Smooth muscle cell (in vitro differentiated cells): ENCODE measurements around the gene TMEM119. TPM values are rescaled to one million over a fixed set of nuclear protein-coding genes. Genes with fewer than 3 reads are reported as not detected.
"Not testable (repeated sequence)": the region's sequence is repeated elsewhere in the genome, so short reads cannot be mapped to it uniquely, and the experiment has no call there.

Experiments used
- DNase-seq: peaks from one replicate; lab custom pipeline; 2025; ENCODE audit not compliant: unreplicated experiment; lab: John Stamatoyannopoulos, UW
- H2AFZ ChIP-seq: fragments of 200-600 bp; sonication (generic); 2 replicates; pipeline ENCODE4 v1.6.0; 2016; ENCODE audit warnings: antibody characterized with exemption, low read depth, mild to moderate bottlenecking
- H3F3A ChIP-seq: fragments of 200-600 bp; sonication (generic); 2 replicates; pipeline ENCODE4 v1.6.0; 2017; ENCODE audit warnings: antibody characterized with exemption, low read depth
- H3K27ac ChIP-seq: fragments of 200-600 bp; sonication (generic); 2 replicates; pipeline ENCODE4 v1.5.1; 2016; ENCODE audit warnings: low read depth, mild to moderate bottlenecking
- H3K27me3 ChIP-seq: fragments of 200-600 bp; sonication (generic); 2 replicates; pipeline ENCODE4 v1.6.1; 2016; ENCODE audit warnings: low read depth, mild to moderate bottlenecking
- H3K36me3 ChIP-seq: fragments of 200-600 bp; sonication (generic); 2 replicates; pipeline ENCODE4 v1.5.1; 2016; ENCODE audit warnings: low read depth
- H3K4me1 ChIP-seq: fragments of 200-600 bp; sonication (generic); 2 replicates; pipeline ENCODE4 v1.5.1; 2016; ENCODE audit warnings: low read depth
- H3K4me2 ChIP-seq: fragments of 200-600 bp; sonication (generic); 2 replicates; pipeline ENCODE4 v1.6.0; 2016; ENCODE audit warnings: mild to moderate bottlenecking
- H3K4me3 ChIP-seq: fragments of 200-600 bp; sonication (generic); 2 replicates; pipeline ENCODE4 v1.5.1; 2016; ENCODE audit warnings: mild to moderate bottlenecking
- H3K79me2 ChIP-seq: fragments of 200-600 bp; sonication (generic); 2 replicates; pipeline ENCODE4 v1.6.0; 2016; ENCODE audit warnings: low read depth, mild to moderate bottlenecking
- H3K9ac ChIP-seq: fragments of 200-600 bp; sonication (generic); 2 replicates; pipeline ENCODE4 v1.6.0; 2016; ENCODE audit warnings: low read depth
- H3K9me3 ChIP-seq: fragments of 200-600 bp; sonication (generic); replicated peaks from 2 replicates; pipeline ENCODE4 v1.5.1; 2016; ENCODE audit warnings: low read depth
- H4K20me1 ChIP-seq: fragments of 200-600 bp; sonication (generic); 2 replicates; pipeline ENCODE4 v1.6.0; 2016; ENCODE audit warnings: low read depth
- CTCF ChIP-seq: fragments of 200-600 bp; sonication (generic); IDR thresholded peaks from 2 replicates; pipeline ENCODE4 v1.5.1; 2017; ENCODE audit warnings: borderline replicate concordance, mild to moderate bottlenecking, antibody characterized with exemption; ENCODE audit not compliant: insufficient read depth, poor library complexity, severe bottlenecking
- whole genome bisulfite sequencing: methylation state at CpG from one replicate; pipeline ENCODE4 v1.1.7; 2016; ENCODE audit warnings: low lambda C conversion rate; 5-methylcytosine and 5-hydroxymethylcytosine counted together
- polyA plus RNA-seq: library from polyadenylated mRNA; unstranded; fragments of >200 nt; fragmentation: Nextera tagmentation; extraction: Ambion mirVana; gene quantifications from 2 replicates; pipeline ENCODE4 v1.2.1, GENCODE V29; 2016
- total RNA-seq: library from RNA; depleted of rRNA; stranded (reverse); fragments of >200 nt; gene quantifications from 2 replicates; pipeline ENCODE4 v1.2.3, GENCODE V29; 2014

The TMEM119 gene
- total and polyA plus RNA-seq, 2 experiments from 2014 or later, result 40.9 to 103 TPM

- Histone ChIP-seq H2AFZ (no peak within 1 kb of the TSS), H3K4me3 (no peak within 1 kb of the TSS), H3K36me3 (no peaks in the 10 kb centered on the region), H4K20me1 (no peaks in the 10 kb centered on the region), H3K9me3 (no peaks in the 10 kb centered on the region), H3K27me3 (no peaks in the 10 kb centered on the region), H3F3A (peaks cover 14% of the 10 kb centered on the region), H3K27ac (no peak within 1 kb of the TSS), H3K4me1 (peaks cover 36% of the 10 kb centered on the region), H3K9ac (no peak within 1 kb of the TSS), H3K79me2 (no peaks in the 10 kb centered on the region), H3K4me2 (no peak within 1 kb of the TSS)
- 84% methylated on average over 14 of the region's 14 CpGs for WGBS
- TF ChIP-seq CTCF, result no peak
- DNase-seq, result no peak
These were observed 35.8 kb upstream of the TMEM119 start, which contains the start of gene SELPLG for GRCh38 chr12:108633534-108634248. Gene SELPLG (minus strand): TSS chr12:108633894. CDS start chr12:108624307, 9,587 bp downstream.

DNA sequence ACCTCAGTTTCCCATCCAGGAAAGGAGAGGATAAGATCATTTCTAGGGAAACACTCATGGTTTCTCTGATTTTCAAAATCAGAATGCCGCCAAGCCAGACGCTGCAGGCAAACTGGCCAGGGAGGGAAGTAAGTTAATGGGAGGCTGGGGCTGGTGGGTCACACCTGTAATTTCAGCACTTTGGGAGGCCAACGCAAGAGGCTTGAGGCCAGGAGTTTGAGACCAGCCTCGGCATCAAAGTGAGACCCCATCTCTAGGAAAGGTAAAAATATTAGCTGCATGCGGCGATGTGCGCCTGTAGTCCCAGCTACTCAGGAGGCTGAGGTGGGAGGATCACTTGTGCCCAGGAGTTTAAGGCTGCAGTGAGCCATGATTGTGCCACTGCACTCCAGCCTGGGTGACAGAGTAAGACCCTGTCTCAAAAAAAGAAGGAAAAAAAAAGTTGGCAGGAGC, 35.2 kb upstream of the TMEM119 start:
- 96% methylated on average over 7 of the region's 7 CpGs for WGBS
- Histone ChIP-seq H4K20me1 (no peaks in the 10 kb centered on the region), H3K27ac (no peak overlapping the region), H3K27me3 (no peaks in the 10 kb centered on the region), H3K36me3 (no peaks in the 10 kb centered on the region), H3K4me2 (no peak overlapping the region), H3F3A (peaks cover 14% of the 10 kb centered on the region), H3K9me3 (no peaks in the 10 kb centered on the region), H3K4me3 (no peak overlapping the region), H3K79me2 (no peaks in the 10 kb centered on the region), H2AFZ (no peak overlapping the region), H3K9ac (no peak overlapping the region), H3K4me1 (peaks cover 32% of the 10 kb centered on the region)
- DNase-seq, result no peak
- TF ChIP-seq CTCF, result no peak

GRCh38 chr12:108631261-108631660, 33.4 kb upstream of the TMEM119 start:
- H4K20me1 ChIP-seq, H3K9ac ChIP-seq, H3K4me3 ChIP-seq, DNase-seq, H3K27me3 ChIP-seq, H2AFZ ChIP-seq, H3K36me3 ChIP-seq, H3K4me2 ChIP-seq, H3K79me2 ChIP-seq, H3K9me3 ChIP-seq: not testable (repeated sequence)
- Histone ChIP-seq H3K27ac (peak overlapping the region; percentile 95), H3F3A (peaks cover 14% of the 10 kb centered on the region), H3K4me1 (peaks cover 19% of the 10 kb centered on the region)
- 69% methylated on average over 4 of the region's 4 CpGs for WGBS

- DNase-seq, result no peak
- 30% methylated on average over 9 of the region's 9 CpGs for WGBS
- H4K20me1 ChIP-seq, result no peaks in the 10 kb centered on the region
- H3K27ac ChIP-seq, result peak overlapping the region; percentile 95
- H3K4me3 ChIP-seq, result no peak overlapping the region
- peaks cover 19% of the 10 kb centered on the region for H3K4me1 ChIP-seq
- H3F3A ChIP-seq, result peaks cover 14% of the 10 kb centered on the region
- H3K9ac ChIP-seq, result peak overlapping the region; percentile 80
- H3K4me2 ChIP-seq, result peak overlapping the region; percentile 60
- no peaks in the 10 kb centered on the region for H3K79me2 ChIP-seq
- H3K27me3 ChIP-seq, result no peaks in the 10 kb centered on the region
- no peak overlapping the region for H2AFZ ChIP-seq
- H3K9me3 ChIP-seq, result no peaks in the 10 kb centered on the region
- H3K36me3 ChIP-seq, result no peaks in the 10 kb centered on the region
- no peak for TF ChIP-seq CTCF
These were observed 32.8 kb upstream of the TMEM119 start for GRCh38 chr12:108630481-108631207.
